GM23338 (cell line): Measurements from ENCODE around the gene SORL1. TPM values are rescaled to one million over a fixed set of nuclear protein-coding genes. Genes with fewer than 3 reads are reported as not detected.

Source experiments
- ATAC-seq: fragments of 200-7000 bp; cut with Tn5 transposase; 3 replicates; pipeline ENCODE4 v1.9.1; 2020
- DNase-seq: peaks from one replicate; pipeline ENCODE4 v3.0.0-alpha.2; 2015; ENCODE audit warnings: low spot score
- H2AFZ ChIP-seq: fragments of 200-600 bp; sonication (generic); 2 replicates; pipeline ENCODE4 v1.8.0; 2016; ENCODE audit warnings: antibody characterized with exemption, mild to moderate bottlenecking, moderate library complexity
- H3F3A ChIP-seq: fragments of 200-600 bp; sonication (generic); replicated peaks from 2 replicates; pipeline ENCODE4 v1.8.0; 2017; ENCODE audit warnings: antibody characterized with exemption, mixed run types, low read depth
- H3K27ac ChIP-seq: fragments of 200-600 bp; sonication (generic); 2 replicates; pipeline ENCODE4 v1.6.1; 2016; ENCODE audit warnings: low read depth
- H3K27me3 ChIP-seq: fragments of 200-600 bp; sonication (generic); 2 replicates; pipeline ENCODE4 v1.8.0; 2016; ENCODE audit warnings: mild to moderate bottlenecking, mixed run types, moderate library complexity; ENCODE audit not compliant: insufficient read depth
- H3K36me3 ChIP-seq: fragments of 200-600 bp; sonication (generic); 2 replicates; pipeline ENCODE4 v1.8.0; 2016; ENCODE audit warnings: mild to moderate bottlenecking; ENCODE audit not compliant: insufficient read depth
- H3K4me1 ChIP-seq: fragments of 200-600 bp; sonication (generic); 2 replicates; pipeline ENCODE4 v1.8.0; 2016; ENCODE audit warnings: mild to moderate bottlenecking, moderate library complexity; ENCODE audit not compliant: insufficient read depth
- H3K4me2 ChIP-seq: fragments of 200-600 bp; sonication (generic); 2 replicates; pipeline ENCODE4 v1.7.1; 2017; ENCODE audit warnings: mixed run types
- H3K4me3 ChIP-seq: fragments of 200-600 bp; sonication (generic); 2 replicates; pipeline ENCODE4 v1.6.1; 2016; ENCODE audit warnings: mixed run types
- H3K79me2 ChIP-seq: fragments of 200-600 bp; sonication (generic); replicated peaks from 2 replicates; pipeline ENCODE4 v1.8.0; 2017; ENCODE audit warnings: mild to moderate bottlenecking; ENCODE audit not compliant: insufficient read depth
- H3K9me2 ChIP-seq: fragments of 200-600 bp; sonication (generic); 2 replicates; pipeline ENCODE4 v1.8.0; 2017; ENCODE audit not compliant: insufficient read depth
- H4K20me1 ChIP-seq: fragments of 200-600 bp; sonication (generic); replicated peaks from 2 replicates; pipeline ENCODE4 v1.8.0; 2017; ENCODE audit warnings: mild to moderate bottlenecking; ENCODE audit not compliant: insufficient read depth
- H3K27ac Mint-ChIP-seq: 2 replicates; pipeline ENCODE4 v1.8.0; 2020; ENCODE audit warnings: inconsistent platforms, mild to moderate bottlenecking, moderate library complexity, mixed read lengths
- H3K27me3 Mint-ChIP-seq: 3 replicates; pipeline ENCODE4 v1.8.0; 2022; ENCODE audit warnings: low read depth, mild to moderate bottlenecking, moderate library complexity, mixed read lengths, inconsistent platforms; ENCODE audit not compliant: insufficient read depth, poor library complexity
- H3K36me3 Mint-ChIP-seq: 3 replicates; pipeline ENCODE4 v1.8.0; 2021; ENCODE audit warnings: low read depth, mild to moderate bottlenecking, inconsistent platforms, moderate library complexity, mixed read lengths
- H3K4me1 Mint-ChIP-seq: 3 replicates; pipeline ENCODE4 v1.8.0; 2020; ENCODE audit warnings: mild to moderate bottlenecking, inconsistent platforms, mixed read lengths
- H3K4me3 Mint-ChIP-seq: 3 replicates; pipeline ENCODE4 v1.8.0; 2021; ENCODE audit warnings: moderate library complexity, mild to moderate bottlenecking, inconsistent platforms, mixed read lengths
- H3K9me3 Mint-ChIP-seq: 3 replicates; pipeline ENCODE4 v1.8.0; 2020; ENCODE audit warnings: moderate library complexity, mild to moderate bottlenecking, inconsistent platforms, mixed read lengths
- EZH2phosphoT487 ChIP-seq: fragments of 200-600 bp; sonication (generic); IDR thresholded peaks from one replicate; pipeline ENCODE4 v1.8.1; 2018; ENCODE audit warnings: antibody characterized with exemption; ENCODE audit not compliant: unreplicated experiment
- ZNF114 ChIP-seq: fragments of 250-450 bp; sonication (Bioruptor Pico); IDR thresholded peaks from 2 replicates; pipeline ENCODE4 v1.5.0; 2020; ENCODE audit warnings: mild to moderate bottlenecking, moderate library complexity
- polyA plus RNA-seq: library from polyadenylated mRNA; unstranded; fragments of >200 nt; fragmentation: Nextera tagmentation; extraction: Ambion mirVana; gene quantifications from 2 replicates; pipeline ENCODE4 v1.2.1, GENCODE V29; 2016
- total RNA-seq: library from RNA; depleted of rRNA; stranded (reverse); fragments of >200 nt; shearing (Covaris generic); gene quantifications from 2 replicates; pipeline ENCODE4 v1.2.3, GENCODE V29; 2014
- TF ChIP-seq, protein P1 (sequence below), 2 experiments: fragments of 200-600 bp in 1 of 2; sonication (generic) in 1 of 2; conservative IDR thresholded peaks; 2 replicates each; pipeline versions ENCODE4 v1.5.1 to v1.6.1; 2016 to 2017; ENCODE audit warnings: antibody characterized with exemption in 2 of 2, low read depth in 2 of 2, mild to moderate bottlenecking in 2 of 2, moderate library complexity in 1 of 2
- TF ChIP-seq, protein P2 (sequence below): IDR thresholded peaks from one replicate; pipeline ENCODE4 v1.6.1; 2018; ENCODE audit warnings: antibody characterized with exemption; ENCODE audit not compliant: unreplicated experiment
- TF ChIP-seq, protein P3 (sequence below): IDR thresholded peaks from 2 replicates; pipeline ENCODE4 v1.6.1; 2016; ENCODE audit warnings: antibody characterized with exemption
- TF ChIP-seq, protein P4 (sequence below): fragments of 250-450 bp; sonication (Bioruptor Pico); IDR thresholded peaks from 2 replicates; pipeline ENCODE4 v1.5.0; 2020; ENCODE audit warnings: mild to moderate bottlenecking, moderate library complexity

Gene SORL1
- total and polyA plus RNA-seq, 2 experiments from 2014 or later, result 23.0 to 78.8 TPM

DNA sequence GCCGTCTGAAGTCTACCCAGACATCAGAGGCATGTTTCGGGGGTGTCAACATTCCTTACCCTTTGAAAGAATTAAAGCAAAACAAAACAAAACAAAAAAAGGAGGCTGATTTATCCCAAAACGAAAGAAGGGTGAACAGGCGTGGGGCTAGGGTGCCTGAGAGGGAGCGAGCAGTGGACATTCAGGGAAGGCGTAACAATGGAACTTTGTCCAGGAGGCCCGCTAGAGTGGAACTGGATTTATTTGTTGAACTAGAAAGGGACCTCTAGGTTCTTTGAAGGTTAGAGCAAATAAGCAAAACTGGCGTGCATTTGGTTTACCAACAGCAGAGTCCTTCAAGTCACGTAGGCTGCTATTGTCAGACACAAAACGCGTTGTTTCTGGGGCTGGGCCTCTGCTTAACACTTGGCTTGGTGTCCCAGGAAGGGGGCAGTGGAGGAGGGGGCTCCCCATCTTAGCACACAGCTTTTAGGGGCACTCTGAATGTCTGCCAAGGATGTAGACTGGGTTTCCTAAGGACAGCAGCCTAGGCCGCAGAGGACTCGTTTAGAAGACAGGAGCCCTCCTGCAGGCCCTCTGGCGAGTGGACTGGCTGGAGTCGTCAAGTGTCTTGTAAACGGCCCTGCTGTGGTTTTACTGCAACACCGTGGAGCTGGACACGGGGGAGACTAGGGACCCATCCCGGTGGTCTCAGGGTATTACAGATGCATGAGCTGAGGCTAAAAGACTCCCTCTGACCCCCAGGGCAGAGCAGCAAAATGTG is 204.4 kb downstream of the SORL1 start (continued):
- TF ChIP-seq, protein P1, sequence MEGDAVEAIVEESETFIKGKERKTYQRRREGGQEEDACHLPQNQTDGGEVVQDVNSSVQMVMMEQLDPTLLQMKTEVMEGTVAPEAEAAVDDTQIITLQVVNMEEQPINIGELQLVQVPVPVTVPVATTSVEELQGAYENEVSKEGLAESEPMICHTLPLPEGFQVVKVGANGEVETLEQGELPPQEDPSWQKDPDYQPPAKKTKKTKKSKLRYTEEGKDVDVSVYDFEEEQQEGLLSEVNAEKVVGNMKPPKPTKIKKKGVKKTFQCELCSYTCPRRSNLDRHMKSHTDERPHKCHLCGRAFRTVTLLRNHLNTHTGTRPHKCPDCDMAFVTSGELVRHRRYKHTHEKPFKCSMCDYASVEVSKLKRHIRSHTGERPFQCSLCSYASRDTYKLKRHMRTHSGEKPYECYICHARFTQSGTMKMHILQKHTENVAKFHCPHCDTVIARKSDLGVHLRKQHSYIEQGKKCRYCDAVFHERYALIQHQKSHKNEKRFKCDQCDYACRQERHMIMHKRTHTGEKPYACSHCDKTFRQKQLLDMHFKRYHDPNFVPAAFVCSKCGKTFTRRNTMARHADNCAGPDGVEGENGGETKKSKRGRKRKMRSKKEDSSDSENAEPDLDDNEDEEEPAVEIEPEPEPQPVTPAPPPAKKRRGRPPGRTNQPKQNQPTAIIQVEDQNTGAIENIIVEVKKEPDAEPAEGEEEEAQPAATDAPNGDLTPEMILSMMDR (conservative IDR thresholded peaks at IDR 0.05; ENCODE audit: low read depth in 2 of 2), result no peak
- TF ChIP-seq, protein P2, sequence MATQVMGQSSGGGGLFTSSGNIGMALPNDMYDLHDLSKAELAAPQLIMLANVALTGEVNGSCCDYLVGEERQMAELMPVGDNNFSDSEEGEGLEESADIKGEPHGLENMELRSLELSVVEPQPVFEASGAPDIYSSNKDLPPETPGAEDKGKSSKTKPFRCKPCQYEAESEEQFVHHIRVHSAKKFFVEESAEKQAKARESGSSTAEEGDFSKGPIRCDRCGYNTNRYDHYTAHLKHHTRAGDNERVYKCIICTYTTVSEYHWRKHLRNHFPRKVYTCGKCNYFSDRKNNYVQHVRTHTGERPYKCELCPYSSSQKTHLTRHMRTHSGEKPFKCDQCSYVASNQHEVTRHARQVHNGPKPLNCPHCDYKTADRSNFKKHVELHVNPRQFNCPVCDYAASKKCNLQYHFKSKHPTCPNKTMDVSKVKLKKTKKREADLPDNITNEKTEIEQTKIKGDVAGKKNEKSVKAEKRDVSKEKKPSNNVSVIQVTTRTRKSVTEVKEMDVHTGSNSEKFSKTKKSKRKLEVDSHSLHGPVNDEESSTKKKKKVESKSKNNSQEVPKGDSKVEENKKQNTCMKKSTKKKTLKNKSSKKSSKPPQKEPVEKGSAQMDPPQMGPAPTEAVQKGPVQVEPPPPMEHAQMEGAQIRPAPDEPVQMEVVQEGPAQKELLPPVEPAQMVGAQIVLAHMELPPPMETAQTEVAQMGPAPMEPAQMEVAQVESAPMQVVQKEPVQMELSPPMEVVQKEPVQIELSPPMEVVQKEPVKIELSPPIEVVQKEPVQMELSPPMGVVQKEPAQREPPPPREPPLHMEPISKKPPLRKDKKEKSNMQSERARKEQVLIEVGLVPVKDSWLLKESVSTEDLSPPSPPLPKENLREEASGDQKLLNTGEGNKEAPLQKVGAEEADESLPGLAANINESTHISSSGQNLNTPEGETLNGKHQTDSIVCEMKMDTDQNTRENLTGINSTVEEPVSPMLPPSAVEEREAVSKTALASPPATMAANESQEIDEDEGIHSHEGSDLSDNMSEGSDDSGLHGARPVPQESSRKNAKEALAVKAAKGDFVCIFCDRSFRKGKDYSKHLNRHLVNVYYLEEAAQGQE, result no peak
- TF ChIP-seq ZNF114 (CRISPR knock-in tag) (no peak), EZH2phosphoT487 (no peak)

DNA sequence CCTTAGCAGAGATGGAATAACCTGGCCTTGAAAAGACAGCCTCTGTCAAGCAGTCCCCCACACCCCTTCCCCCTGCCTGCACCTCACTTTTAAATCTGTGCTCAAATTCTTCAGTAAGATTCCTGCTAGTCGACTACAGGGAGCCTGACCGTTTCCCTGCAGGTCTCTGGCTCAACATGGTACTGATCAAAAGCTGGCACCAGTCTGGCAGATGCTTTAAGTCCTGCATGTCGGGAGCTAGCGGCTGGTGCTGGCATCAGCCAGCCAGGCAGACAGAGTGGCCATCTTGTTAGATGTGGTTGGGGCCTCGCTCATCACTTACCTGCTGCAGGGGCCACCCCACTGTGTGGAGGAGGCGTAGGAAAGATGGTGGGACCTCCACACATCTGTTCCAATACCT is 205.0 kb downstream of the SORL1 start:
- Histone ChIP-seq H2AFZ (no peak overlapping the region; the same call in 1 of the 2 replicates), H3K27ac (no peak overlapping the region)
- TF ChIP-seq, protein P3, sequence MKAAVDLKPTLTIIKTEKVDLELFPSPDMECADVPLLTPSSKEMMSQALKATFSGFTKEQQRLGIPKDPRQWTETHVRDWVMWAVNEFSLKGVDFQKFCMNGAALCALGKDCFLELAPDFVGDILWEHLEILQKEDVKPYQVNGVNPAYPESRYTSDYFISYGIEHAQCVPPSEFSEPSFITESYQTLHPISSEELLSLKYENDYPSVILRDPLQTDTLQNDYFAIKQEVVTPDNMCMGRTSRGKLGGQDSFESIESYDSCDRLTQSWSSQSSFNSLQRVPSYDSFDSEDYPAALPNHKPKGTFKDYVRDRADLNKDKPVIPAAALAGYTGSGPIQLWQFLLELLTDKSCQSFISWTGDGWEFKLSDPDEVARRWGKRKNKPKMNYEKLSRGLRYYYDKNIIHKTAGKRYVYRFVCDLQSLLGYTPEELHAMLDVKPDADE, result no peak
- TF ChIP-seq, protein P4, sequence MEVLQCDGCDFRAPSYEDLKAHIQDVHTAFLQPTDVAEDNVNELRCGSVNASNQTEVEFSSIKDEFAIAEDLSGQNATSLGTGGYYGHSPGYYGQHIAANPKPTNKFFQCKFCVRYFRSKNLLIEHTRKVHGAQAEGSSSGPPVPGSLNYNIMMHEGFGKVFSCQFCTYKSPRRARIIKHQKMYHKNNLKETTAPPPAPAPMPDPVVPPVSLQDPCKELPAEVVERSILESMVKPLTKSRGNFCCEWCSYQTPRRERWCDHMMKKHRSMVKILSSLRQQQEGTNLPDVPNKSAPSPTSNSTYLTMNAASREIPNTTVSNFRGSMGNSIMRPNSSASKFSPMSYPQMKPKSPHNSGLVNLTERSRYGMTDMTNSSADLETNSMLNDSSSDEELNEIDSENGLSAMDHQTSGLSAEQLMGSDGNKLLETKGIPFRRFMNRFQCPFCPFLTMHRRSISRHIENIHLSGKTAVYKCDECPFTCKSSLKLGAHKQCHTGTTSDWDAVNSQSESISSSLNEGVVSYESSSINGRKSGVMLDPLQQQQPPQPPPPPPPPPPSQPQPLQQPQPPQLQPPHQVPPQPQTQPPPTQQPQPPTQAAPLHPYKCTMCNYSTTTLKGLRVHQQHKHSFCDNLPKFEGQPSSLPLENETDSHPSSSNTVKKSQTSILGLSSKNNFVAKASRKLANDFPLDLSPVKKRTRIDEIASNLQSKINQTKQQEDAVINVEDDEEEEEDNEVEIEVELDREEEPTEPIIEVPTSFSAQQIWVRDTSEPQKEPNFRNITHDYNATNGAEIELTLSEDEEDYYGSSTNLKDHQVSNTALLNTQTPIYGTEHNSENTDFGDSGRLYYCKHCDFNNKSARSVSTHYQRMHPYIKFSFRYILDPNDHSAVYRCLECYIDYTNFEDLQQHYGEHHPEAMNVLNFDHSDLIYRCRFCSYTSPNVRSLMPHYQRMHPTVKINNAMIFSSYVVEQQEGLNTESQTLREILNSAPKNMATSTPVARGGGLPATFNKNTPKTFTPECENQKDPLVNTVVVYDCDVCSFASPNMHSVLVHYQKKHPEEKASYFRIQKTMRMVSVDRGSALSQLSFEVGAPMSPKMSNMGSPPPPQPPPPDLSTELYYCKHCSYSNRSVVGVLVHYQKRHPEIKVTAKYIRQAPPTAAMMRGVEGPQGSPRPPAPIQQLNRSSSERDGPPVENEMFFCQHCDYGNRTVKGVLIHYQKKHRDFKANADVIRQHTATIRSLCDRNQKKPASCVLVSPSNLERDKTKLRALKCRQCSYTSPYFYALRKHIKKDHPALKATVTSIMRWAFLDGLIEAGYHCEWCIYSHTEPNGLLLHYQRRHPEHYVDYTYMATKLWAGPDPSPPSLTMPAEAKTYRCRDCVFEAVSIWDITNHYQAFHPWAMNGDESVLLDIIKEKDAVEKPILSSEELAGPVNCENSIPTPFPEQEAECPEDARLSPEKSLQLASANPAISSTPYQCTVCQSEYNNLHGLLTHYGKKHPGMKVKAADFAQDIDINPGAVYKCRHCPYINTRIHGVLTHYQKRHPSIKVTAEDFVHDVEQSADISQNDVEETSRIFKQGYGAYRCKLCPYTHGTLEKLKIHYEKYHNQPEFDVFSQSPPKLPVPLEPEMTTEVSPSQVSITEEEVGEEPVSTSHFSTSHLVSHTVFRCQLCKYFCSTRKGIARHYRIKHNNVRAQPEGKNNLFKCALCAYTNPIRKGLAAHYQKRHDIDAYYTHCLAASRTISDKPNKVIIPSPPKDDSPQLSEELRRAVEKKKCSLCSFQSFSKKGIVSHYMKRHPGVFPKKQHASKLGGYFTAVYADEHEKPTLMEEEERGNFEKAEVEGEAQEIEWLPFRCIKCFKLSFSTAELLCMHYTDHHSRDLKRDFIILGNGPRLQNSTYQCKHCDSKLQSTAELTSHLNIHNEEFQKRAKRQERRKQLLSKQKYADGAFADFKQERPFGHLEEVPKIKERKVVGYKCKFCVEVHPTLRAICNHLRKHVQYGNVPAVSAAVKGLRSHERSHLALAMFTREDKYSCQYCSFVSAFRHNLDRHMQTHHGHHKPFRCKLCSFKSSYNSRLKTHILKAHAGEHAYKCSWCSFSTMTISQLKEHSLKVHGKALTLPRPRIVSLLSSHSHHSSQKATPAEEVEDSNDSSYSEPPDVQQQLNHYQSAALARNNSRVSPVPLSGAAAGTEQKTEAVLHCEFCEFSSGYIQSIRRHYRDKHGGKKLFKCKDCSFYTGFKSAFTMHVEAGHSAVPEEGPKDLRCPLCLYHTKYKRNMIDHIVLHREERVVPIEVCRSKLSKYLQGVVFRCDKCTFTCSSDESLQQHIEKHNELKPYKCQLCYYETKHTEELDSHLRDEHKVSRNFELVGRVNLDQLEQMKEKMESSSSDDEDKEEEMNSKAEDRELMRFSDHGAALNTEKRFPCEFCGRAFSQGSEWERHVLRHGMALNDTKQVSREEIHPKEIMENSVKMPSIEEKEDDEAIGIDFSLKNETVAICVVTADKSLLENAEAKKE, result no peak
- TF ChIP-seq, protein P2, result no peak

More for the DNA sequence above, 205.0 kb downstream of the SORL1 start:
- H3K27ac Mint-ChIP-seq, result no peak overlapping the region
- peaks cover 17% of the 10 kb centered on the region; the same call in 2 of the 3 replicates for H3K9me3 Mint-ChIP-seq
- H3K36me3 Mint-ChIP-seq, result peaks cover 13% of the 10 kb centered on the region; the same call in 2 of the 3 replicates
- Histone ChIP-seq H3K4me2 (no peak overlapping the region), H3K4me3 (no peak overlapping the region), H3K9me2 (no peaks in the 10 kb centered on the region), H3K4me1 (peaks cover 35% of the 10 kb centered on the region), H3K79me2 (no peaks in the 10 kb centered on the region), H4K20me1 (no peaks in the 10 kb centered on the region), H3K36me3 (0 out of 2 replicates have a peak, but pooled peaks cover 3% of the 10 kb centered on the region), H3K27me3 (no peaks in the 10 kb centered on the region), H3F3A (0 out of 2 replicates have a peak, but pooled peaks cover 11% of the 10 kb centered on the region)
- H3K4me3 Mint-ChIP-seq, result no peak overlapping the region
- no peak for DNase-seq
- ATAC-seq, result no peak
- H3K27me3 Mint-ChIP-seq, result peaks cover 19% of the 10 kb centered on the region
- peaks cover 38% of the 10 kb centered on the region for H3K4me1 Mint-ChIP-seq
